VCaP (cell line): ENCODE data around the gene TRIO.

Experiments
- H3K27ac ChIP-seq: fragments of 450-650 bp; 2 replicates; pipeline ENCODE4 v1.5.1; 2017
- CTCF ChIP-seq: fragments of 450-650 bp; conservative IDR thresholded peaks from 2 replicates; pipeline ENCODE4 v1.5.1; 2017; ENCODE audit warnings: mild to moderate bottlenecking, moderate library complexity

TRIO gene

GRCh38 chr5:14213253-14213652, 70.1 kb downstream of the TRIO start:
- no peak for TF ChIP-seq CTCF
- H3K27ac ChIP-seq = peak overlapping the region; percentile 34; the same call in 1 of the 2 replicates

GRCh38 chr5:14213813-14214585, 70.9 kb downstream of the TRIO start:
- TF ChIP-seq CTCF = no peak
- H3K27ac ChIP-seq = no peak overlapping the region

GRCh38 chr5:14215901-14216300, 72.8 kb downstream of the TRIO start:
- H3K27ac ChIP-seq = no peak overlapping the region
- no peak for TF ChIP-seq CTCF

GRCh38 chr5:14216372-14216771, 73.2 kb downstream of the TRIO start:
- H3K27ac ChIP-seq = no peak overlapping the region
- TF ChIP-seq CTCF = no peak

GRCh38 chr5:14216902-14217301, 73.8 kb downstream of the TRIO start:
- no peak overlapping the region for H3K27ac ChIP-seq

GRCh38 chr5:14217587-14217986, 74.4 kb downstream of the TRIO start:
- no peak overlapping the region; the same call in 1 of the 2 replicates for H3K27ac ChIP-seq
- no peak for TF ChIP-seq CTCF

More at GRCh38 chr5:14216902-14217301, 73.8 kb downstream of the TRIO start:
- no peak for TF ChIP-seq CTCF

GRCh38 chr5:14218011-14218410, 74.9 kb downstream of the TRIO start:
- no peak for TF ChIP-seq CTCF
- H3K27ac ChIP-seq = peak overlapping the region; percentile 52; the same call in 1 of the 2 replicates
